ENCODE results near the gene DIAPH3. TPM values are rescaled to one million over a fixed set of nuclear protein-coding genes. Genes with fewer than 3 reads are reported as not detected.

The DIAPH3 gene
- total and polyA plus RNA-seq, 2 of the 8 experiments (the other 6 are each of a cell fraction or from before 2014, with no cell fraction given) = 8.0 to 30.8 TPM

DNA sequence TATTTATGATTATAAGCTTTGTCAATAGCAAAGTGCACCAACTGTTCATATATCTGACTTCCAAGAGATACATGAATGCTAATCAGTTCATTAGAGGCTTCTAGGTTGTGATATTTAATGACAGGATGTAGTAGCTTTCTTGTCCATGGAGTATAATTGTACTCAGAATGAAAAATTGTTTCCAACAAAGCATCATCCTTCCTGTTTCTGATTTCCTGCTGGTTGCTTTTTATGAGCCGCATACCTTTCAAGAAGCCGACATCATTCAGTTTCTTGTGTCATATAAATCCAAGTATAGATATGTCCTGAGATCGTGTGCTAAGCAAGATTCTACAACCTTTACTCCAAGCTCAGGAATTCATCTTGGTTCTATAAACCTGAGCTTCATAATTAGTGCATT is 326.6 kb downstream of the DIAPH3 start:
- H2BK5ac ChIP-seq (ENCODE audit: low read depth, low read length) = no peak overlapping the region
- no peak for TF ChIP-seq YY1 (IDR thresholded peaks at IDR 0.05; ENCODE audit: low read depth, low read length)
- no peak for TF ChIP-seq KDM1A (IDR thresholded peaks at IDR 0.05; ENCODE audit: borderline replicate concordance, low read length)
- TF ChIP-seq, protein P1, sequence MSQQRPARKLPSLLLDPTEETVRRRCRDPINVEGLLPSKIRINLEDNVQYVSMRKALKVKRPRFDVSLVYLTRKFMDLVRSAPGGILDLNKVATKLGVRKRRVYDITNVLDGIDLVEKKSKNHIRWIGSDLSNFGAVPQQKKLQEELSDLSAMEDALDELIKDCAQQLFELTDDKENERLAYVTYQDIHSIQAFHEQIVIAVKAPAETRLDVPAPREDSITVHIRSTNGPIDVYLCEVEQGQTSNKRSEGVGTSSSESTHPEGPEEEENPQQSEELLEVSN (IDR thresholded peaks at IDR 0.05) = no peak
- TF ChIP-seq CTBP2 (IDR thresholded peaks at IDR 0.05; ENCODE audit: borderline replicate concordance, insufficient read depth, insufficient read length, low read length) = no peak
- no peak for TF ChIP-seq TBP (IDR thresholded peaks at IDR 0.05; ENCODE audit: low read depth, low read length)
- TF ChIP-seq RAD21 (IDR thresholded peaks at IDR 0.05 in 1 of 2, conservative IDR thresholded peaks at IDR 0.05 in 1 of 2; ENCODE audit: low read depth in 2 of 2, low read length in 2 of 2) = no peak
- TF ChIP-seq CBX5 (IDR thresholded peaks at IDR 0.05; ENCODE audit: low read depth, low read length) = no peak
- TF ChIP-seq, protein P2, sequence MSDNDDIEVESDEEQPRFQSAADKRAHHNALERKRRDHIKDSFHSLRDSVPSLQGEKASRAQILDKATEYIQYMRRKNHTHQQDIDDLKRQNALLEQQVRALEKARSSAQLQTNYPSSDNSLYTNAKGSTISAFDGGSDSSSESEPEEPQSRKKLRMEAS (IDR thresholded peaks at IDR 0.05) = no peak
- no peak overlapping the region for H3K56ac ChIP-seq (replicated peaks; ENCODE audit: insufficient read length, low read depth, low read length)
- no peaks in the 10 kb centered on the region for H3K36me3 ChIP-seq (ENCODE audit: control insufficient read depth in 2 of 4, insufficient read depth in 4 of 4, low read length in 3 of 4)
- no peak overlapping the region for H4K91ac ChIP-seq (replicated peaks; ENCODE audit: insufficient read length, low read length)
- no peak overlapping the region for H2AK5ac ChIP-seq (ENCODE audit: low read depth, low read length)
- no peak overlapping the region for H2AFZ ChIP-seq (ENCODE audit: low read length)
- H3K4ac ChIP-seq (replicated peaks; ENCODE audit: insufficient read length, low read depth, low read length) = no peak overlapping the region
- H3K23ac ChIP-seq (ENCODE audit: insufficient read length) = no peak overlapping the region
- H3K27ac ChIP-seq (ENCODE audit: low read depth, low read length) = no peak overlapping the region
- no peaks in the 10 kb centered on the region for H3K79me1 ChIP-seq (ENCODE audit: low read depth, low read length)
- no peak overlapping the region for H3K18ac ChIP-seq (ENCODE audit: extremely low read depth, low read length)
- FAIRE-seq = no peak
- H3K23me2 ChIP-seq (ENCODE audit: low read depth, low read length) = no peaks in the 10 kb centered on the region
- H2BK20ac ChIP-seq (ENCODE audit: low read length) = no peak overlapping the region
- no peak overlapping the region for H4K5ac ChIP-seq (ENCODE audit: insufficient read length, low read depth, low read length)
- no peaks in the 10 kb centered on the region for H3K79me2 ChIP-seq (ENCODE audit: control insufficient read depth in 1 of 2, insufficient read depth in 2 of 2, low read length in 2 of 2)
- no peak overlapping the region for H3K14ac ChIP-seq (ENCODE audit: insufficient read length)
- no peak overlapping the region for H3K4me2 ChIP-seq (ENCODE audit: insufficient read depth in 1 of 2, low read depth in 2 of 2, low read length in 2 of 2)
- WGBS, 2 experiments (ENCODE audit: extremely low coverage in 1 of 2, insufficient coverage in 1 of 2, insufficient read length in 1 of 2, insufficient replicate concordance in 2 of 2, low coverage in 1 of 2, low lambda C conversion rate in 2 of 2, missing lambda C conversion rate in 1 of 2) = 90% methylated on average over 3 of the region's 3 CpGs; no CpG with 5 or more reads in 1 of the 2 experiments
- H4K20me1 ChIP-seq (replicated peaks in 1 of 2; ENCODE audit: control insufficient read depth in 1 of 2, insufficient read depth in 2 of 2, low read length in 2 of 2) = no peaks in the 10 kb centered on the region
- no peak overlapping the region for H2BK12ac ChIP-seq (ENCODE audit: low read depth, low read length)
- no peak overlapping the region for H2BK120ac ChIP-seq (replicated peaks; ENCODE audit: low read depth, low read length)
- no peak for DNase-seq (ENCODE audit: low read depth in 1 of 2, low spot score in 2 of 2)
- ChIA-PET CTCF (ENCODE audit: partially characterized antibody) (interaction anchor here (1.0 to 1.4 kb wide), 2 partner anchors 9 to 65 kb away, joined by 3 read pairs; no protein-coding TSS in a partner anchor), POLR2A (ENCODE audit: partially characterized antibody) (no interaction called here)
- no peak overlapping the region for H4K8ac ChIP-seq (ENCODE audit: extremely low read depth, insufficient read depth, low read length)
- no peak overlapping the region for H3K9ac ChIP-seq (replicated peaks in 1 of 4; ENCODE audit: extremely low read depth in 1 of 4, low read depth in 3 of 4, low read length in 3 of 4)
- no peaks in the 10 kb centered on the region for H3K27me3 ChIP-seq (replicated peaks in 1 of 4; ENCODE audit: control insufficient read depth in 3 of 4, extremely low read depth in 1 of 4, insufficient read depth in 3 of 4, low read length in 3 of 4)
- H3K9me3 ChIP-seq (ENCODE audit: insufficient read depth in 2 of 2, low read depth in 1 of 2, low read length in 1 of 2) = no peaks in the 10 kb centered on the region
- no peak overlapping the region for H3K4me3 ChIP-seq (ENCODE audit: extremely low read depth in 1 of 4, insufficient read depth in 2 of 4, low read depth in 3 of 4, low read length in 4 of 4)
- H2BK15ac ChIP-seq (ENCODE audit: low read length) = no peak overlapping the region
- peaks cover 0 to 2% (median 0%) of the 10 kb centered on the region in 4 experiments; a peak in 1 of 7 replicates for H3K4me1 ChIP-seq (replicated peaks in 1 of 4; ENCODE audit: control insufficient read depth in 3 of 4, insufficient read depth in 4 of 4, low read length in 3 of 4)

All from H1 (cell line).